Tibial nerve (tissue), 4 donors: ENCODE data around the gene ABR.

Source experiments
- EP300 ChIP-seq, 2 donors: sonication (generic); formaldehyde crosslinking; IDR thresholded peaks; one replicate each; pipeline ENCODE4 v1.6.1; 2017; ENCODE audit warnings: antibody characterized with exemption in 2 of 2, mild to moderate bottlenecking in 1 of 2
- TF ChIP-seq, protein P1 (sequence below), 5 experiments: fragments of 200-600 bp in 3 of 5; fragments of 450-650 bp in 2 of 5; sonication (generic) in 3 of 5; IDR thresholded peaks; one replicate each; pipeline ENCODE4 v1.5.1; 2016 to 2019; ENCODE audit warnings: antibody characterized with exemption in 5 of 5, mild to moderate bottlenecking in 3 of 5, moderate library complexity in 2 of 5

DNA sequence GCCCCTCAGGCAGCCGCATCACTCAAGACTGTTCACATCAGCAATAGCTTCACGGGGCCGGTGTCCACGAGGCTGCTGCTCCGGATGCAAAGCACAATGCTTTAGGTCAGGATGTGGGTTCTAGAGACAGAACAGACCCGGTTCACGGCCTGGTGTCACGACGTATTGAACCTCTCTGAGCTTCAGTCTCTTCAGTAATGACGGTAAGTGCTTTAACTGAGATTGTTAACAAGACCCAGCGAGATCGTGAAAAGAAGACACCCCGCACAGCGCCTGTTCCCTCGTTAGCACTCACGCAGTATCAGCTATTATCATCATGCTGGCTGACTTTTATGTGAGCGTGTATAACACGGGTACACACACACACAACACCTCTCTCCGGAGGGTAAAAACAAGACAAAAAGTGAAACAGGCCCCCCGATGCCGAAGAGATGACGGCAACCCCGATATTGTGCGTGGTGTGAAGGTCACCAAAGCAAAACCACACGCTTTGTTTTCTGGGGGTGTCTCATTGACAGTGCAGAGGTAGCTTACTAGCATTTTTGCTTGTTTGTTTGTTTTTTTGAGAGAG is 21.4 kb upstream of the ABR start:
- TF ChIP-seq, protein P1, sequence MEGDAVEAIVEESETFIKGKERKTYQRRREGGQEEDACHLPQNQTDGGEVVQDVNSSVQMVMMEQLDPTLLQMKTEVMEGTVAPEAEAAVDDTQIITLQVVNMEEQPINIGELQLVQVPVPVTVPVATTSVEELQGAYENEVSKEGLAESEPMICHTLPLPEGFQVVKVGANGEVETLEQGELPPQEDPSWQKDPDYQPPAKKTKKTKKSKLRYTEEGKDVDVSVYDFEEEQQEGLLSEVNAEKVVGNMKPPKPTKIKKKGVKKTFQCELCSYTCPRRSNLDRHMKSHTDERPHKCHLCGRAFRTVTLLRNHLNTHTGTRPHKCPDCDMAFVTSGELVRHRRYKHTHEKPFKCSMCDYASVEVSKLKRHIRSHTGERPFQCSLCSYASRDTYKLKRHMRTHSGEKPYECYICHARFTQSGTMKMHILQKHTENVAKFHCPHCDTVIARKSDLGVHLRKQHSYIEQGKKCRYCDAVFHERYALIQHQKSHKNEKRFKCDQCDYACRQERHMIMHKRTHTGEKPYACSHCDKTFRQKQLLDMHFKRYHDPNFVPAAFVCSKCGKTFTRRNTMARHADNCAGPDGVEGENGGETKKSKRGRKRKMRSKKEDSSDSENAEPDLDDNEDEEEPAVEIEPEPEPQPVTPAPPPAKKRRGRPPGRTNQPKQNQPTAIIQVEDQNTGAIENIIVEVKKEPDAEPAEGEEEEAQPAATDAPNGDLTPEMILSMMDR (IDR thresholded peaks at IDR 0.05) = no peak
- TF ChIP-seq EP300 (IDR thresholded peaks at IDR 0.05) = no peak
